ENCODE measurements around the gene KIAA1191. TPM values are rescaled to one million over a fixed set of nuclear protein-coding genes. Genes with fewer than 3 reads are reported as not detected.

The KIAA1191 gene
- total RNA-seq, 1 donor from 2014 or later = 163 TPM

DNA sequence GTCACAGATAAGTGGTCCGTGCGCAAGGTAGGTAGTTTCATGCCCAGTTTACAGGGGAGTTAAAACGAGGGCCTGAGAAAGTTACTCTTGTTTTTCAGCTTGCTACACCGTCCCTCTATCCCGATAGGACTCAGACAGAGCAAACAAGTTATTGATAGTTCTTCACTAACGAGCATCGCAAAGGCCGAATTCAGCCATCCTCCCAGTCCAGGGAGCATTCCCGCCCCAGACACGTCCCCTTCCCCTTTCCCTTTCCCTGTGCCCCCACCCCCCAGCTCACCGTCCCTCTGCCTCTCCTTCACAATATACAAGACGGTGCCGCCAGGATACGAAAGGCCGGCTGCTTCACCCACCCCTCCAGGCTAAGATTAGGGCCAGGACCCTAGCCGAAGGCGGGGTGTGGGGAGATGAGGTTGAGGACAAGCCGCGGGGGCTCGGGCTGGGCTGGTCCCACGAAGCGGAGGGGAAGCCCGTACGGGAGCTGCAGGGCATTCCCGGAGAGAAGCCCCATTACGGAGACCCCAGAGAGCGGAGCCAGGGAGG is 599 bp downstream of the KIAA1191 start:
- Mint-ChIP-seq H3K27me3 (ENCODE audit: low read depth, unreplicated experiment) (peaks cover 3% of the 10 kb centered on the region), H3K9me3 (ENCODE audit: unreplicated experiment) (no peaks in the 10 kb centered on the region), H3K36me3 (ENCODE audit: low read depth, unreplicated experiment) (peaks cover 2% of the 10 kb centered on the region), H3K27ac (ENCODE audit: unreplicated experiment) (no peak overlapping the region), H3K4me1 (ENCODE audit: low read depth, unreplicated experiment) (peaks cover 4% of the 10 kb centered on the region), H3K4me3 (ENCODE audit: unreplicated experiment) (peak overlapping the region; percentile 96)
- no peak for FAIRE-seq
- Histone ChIP-seq H4K20me1 (ENCODE audit: insufficient read depth, low read length) (peaks cover 34% of the 10 kb centered on the region), H3K27ac (ENCODE audit: low read depth, low read length) (peak overlapping the region; percentile 67), H2AFZ (ENCODE audit: low read depth, low read length) (peak overlapping the region; percentile 94), H3K9me3 (ENCODE audit: insufficient read depth, low read depth, low read length) (no peaks in the 10 kb centered on the region), H3K27me3 (ENCODE audit: insufficient read depth, low read length) (no peaks in the 10 kb centered on the region), H3K4me2 (ENCODE audit: low read length) (peak overlapping the region; percentile 90), H3K79me2 (ENCODE audit: insufficient read depth, low read length) (peaks cover 52% of the 10 kb centered on the region), H3K4me1 (ENCODE audit: insufficient read depth, low read length) (peaks cover 11% of the 10 kb centered on the region), H3K4me3 (ENCODE audit: insufficient read depth, low read depth, low read length) (peak overlapping the region; percentile 90), H3K9ac (ENCODE audit: low read length) (peak overlapping the region; percentile 98), H3K36me3 (ENCODE audit: insufficient read depth, low read length) (peaks cover 13% of the 10 kb centered on the region)
- TF ChIP-seq EZH2 (IDR thresholded peaks at IDR 0.05; ENCODE audit: insufficient read depth, low read length) (no peak), CTCF (IDR thresholded peaks at IDR 0.05; ENCODE audit: insufficient read depth, low read depth, low read length) (no peak)
- DNase-seq (ENCODE audit: low read depth) = no peak

DNA sequence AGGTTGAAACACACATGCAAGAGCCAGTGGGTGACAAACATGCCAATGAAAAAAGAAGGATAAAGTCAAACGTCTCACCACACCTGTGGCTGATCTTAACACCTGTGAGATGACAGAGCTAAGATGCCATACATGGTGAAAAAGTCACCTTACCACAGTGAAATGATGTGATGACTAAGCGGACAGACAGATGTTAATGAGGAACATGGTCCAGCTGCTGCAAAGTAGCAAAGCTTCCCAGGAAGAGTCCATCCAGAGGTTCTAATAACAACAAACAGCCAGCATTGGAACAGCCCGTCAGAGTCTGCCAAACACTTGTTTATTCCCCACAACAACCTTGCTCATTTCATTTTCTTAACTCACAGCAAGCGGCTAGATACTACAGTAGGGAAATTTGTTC is 1.9 kb downstream of the KIAA1191 start:
- Mint-ChIP-seq H3K9me3 (ENCODE audit: unreplicated experiment) (no peaks in the 10 kb centered on the region), H3K27me3 (ENCODE audit: low read depth, unreplicated experiment) (peaks cover 3% of the 10 kb centered on the region)
- H3K4me2 ChIP-seq (ENCODE audit: low read length) = peak overlapping the region; percentile 90

More for the DNA sequence above, 1.9 kb downstream of the KIAA1191 start:
- Mint-ChIP-seq H3K4me3 (ENCODE audit: unreplicated experiment) (peak overlapping the region; percentile 96), H3K4me1 (ENCODE audit: low read depth, unreplicated experiment) (peaks cover 4% of the 10 kb centered on the region), H3K36me3 (ENCODE audit: low read depth, unreplicated experiment) (peaks cover 6% of the 10 kb centered on the region), H3K27ac (ENCODE audit: unreplicated experiment) (no peak overlapping the region)
- H4K20me1 ChIP-seq (ENCODE audit: insufficient read depth, low read length) = peaks cover 44% of the 10 kb centered on the region
- TF ChIP-seq EZH2 (IDR thresholded peaks at IDR 0.05; ENCODE audit: insufficient read depth, low read length) = no peak
- TF ChIP-seq CTCF (IDR thresholded peaks at IDR 0.05; ENCODE audit: insufficient read depth, low read depth, low read length) = no peak
- H3K4me1 ChIP-seq (ENCODE audit: insufficient read depth, low read length) = peaks cover 3% of the 10 kb centered on the region
- no peaks in the 10 kb centered on the region for H3K27me3 ChIP-seq (ENCODE audit: insufficient read depth, low read length)
- DNase-seq (ENCODE audit: low read depth) (no peak), FAIRE-seq (no peak)
- peaks cover 64% of the 10 kb centered on the region for H3K79me2 ChIP-seq (ENCODE audit: insufficient read depth, low read length)
- H3K9me3 ChIP-seq (ENCODE audit: insufficient read depth, low read depth, low read length) = no peaks in the 10 kb centered on the region
- no peak overlapping the region for H2AFZ ChIP-seq (ENCODE audit: low read depth, low read length)
- no peak overlapping the region for H3K9ac ChIP-seq (ENCODE audit: low read length)
- no peak overlapping the region for H3K27ac ChIP-seq (ENCODE audit: low read depth, low read length)
- H3K4me3 ChIP-seq (ENCODE audit: insufficient read depth, low read depth, low read length) = no peak overlapping the region
- H3K36me3 ChIP-seq (ENCODE audit: insufficient read depth, low read length) = peaks cover 17% of the 10 kb centered on the region
